Gastrocnemius medialis (tissue), 4 donors: ENCODE measurements around the gene UPK2.

Experiments used
- POLR2A ChIP-seq, 2 donors: fragments of 450-650 bp; IDR thresholded peaks; one replicate each; pipeline ENCODE4 v1.6.1; 2017; ENCODE audit warnings: antibody characterized with exemption in 2 of 2, mild to moderate bottlenecking in 2 of 2, moderate library complexity in 2 of 2
- TF ChIP-seq, protein P1 (sequence below), 5 experiments: fragments of 450-650 bp in 3 of 5; fragments of 200-600 bp in 2 of 5; sonication (generic) in 2 of 5; IDR thresholded peaks in 4 of 5; conservative IDR thresholded peaks in 1 of 5; 1 replicate in 4 of 5; 2 replicates in 1 of 5; pipeline ENCODE4 v1.5.1; 2016 to 2019; ENCODE audit warnings: antibody characterized with exemption in 5 of 5, mild to moderate bottlenecking in 3 of 5, moderate library complexity in 3 of 5

GRCh38 chr11:118956094-118956846 is at the start of gene UPK2:
- TF ChIP-seq POLR2A (IDR thresholded peaks at IDR 0.05) = no peak
- TF ChIP-seq, protein P1, sequence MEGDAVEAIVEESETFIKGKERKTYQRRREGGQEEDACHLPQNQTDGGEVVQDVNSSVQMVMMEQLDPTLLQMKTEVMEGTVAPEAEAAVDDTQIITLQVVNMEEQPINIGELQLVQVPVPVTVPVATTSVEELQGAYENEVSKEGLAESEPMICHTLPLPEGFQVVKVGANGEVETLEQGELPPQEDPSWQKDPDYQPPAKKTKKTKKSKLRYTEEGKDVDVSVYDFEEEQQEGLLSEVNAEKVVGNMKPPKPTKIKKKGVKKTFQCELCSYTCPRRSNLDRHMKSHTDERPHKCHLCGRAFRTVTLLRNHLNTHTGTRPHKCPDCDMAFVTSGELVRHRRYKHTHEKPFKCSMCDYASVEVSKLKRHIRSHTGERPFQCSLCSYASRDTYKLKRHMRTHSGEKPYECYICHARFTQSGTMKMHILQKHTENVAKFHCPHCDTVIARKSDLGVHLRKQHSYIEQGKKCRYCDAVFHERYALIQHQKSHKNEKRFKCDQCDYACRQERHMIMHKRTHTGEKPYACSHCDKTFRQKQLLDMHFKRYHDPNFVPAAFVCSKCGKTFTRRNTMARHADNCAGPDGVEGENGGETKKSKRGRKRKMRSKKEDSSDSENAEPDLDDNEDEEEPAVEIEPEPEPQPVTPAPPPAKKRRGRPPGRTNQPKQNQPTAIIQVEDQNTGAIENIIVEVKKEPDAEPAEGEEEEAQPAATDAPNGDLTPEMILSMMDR (IDR thresholded peaks at IDR 0.05 in 4 of 5, conservative IDR thresholded peaks at IDR 0.05 in 1 of 5) = peak; percentile 94 to 97 (median 96)
